Melanocyte of skin (primary cell): ENCODE data around the gene NUDT16L1. TPM values are rescaled to one million over a fixed set of nuclear protein-coding genes. Genes with fewer than 3 reads are reported as not detected.

Source experiments
- small RNA-seq, 2 donors: library from RNA; depleted of rRNA; stranded (forward); fragments of <200 nt; gene quantifications; one replicate each; pipeline ENCODE3, GENCODE V24; 2012
- total RNA-seq, 2 donors: library from RNA; depleted of rRNA; stranded (reverse); fragments of >200 nt; gene quantifications; 2 replicates each; pipeline ENCODE4 v1.2.3, GENCODE V29; 2012

Gene NUDT16L1
- 10 to 100 TPM; 21.3 TPM for total RNA-seq

GRCh38 chr16:4693296-4693955 is at the start of gene NUDT16L1:
NUDT16L1 (plus strand) TSS chr16:4693562; CDS start chr16:4693727, 165 bp downstream.

GRCh38 chr16:4734063-4734729 is 40.8 kb downstream of the NUDT16L1 start, which contains the start of the genes ANKS3 and DNAAF8:
ANKS3 (minus strand) TSS chr16:4734271; CDS start chr16:4730149, 4,122 bp downstream.
DNAAF8 (plus strand) TSS chr16:4734537; CDS start chr16:4736515, 1,978 bp downstream.

Small RNA genes within 50 kb of the gene (small RNA-seq; reads per million reads assigned to genes)
- 0 to 0.04 reads per million in 2 donors for gene MIR6769A

Other genes starting within 250 kb of the NUDT16L1 start
- gene NMRAL1, start 218.9 kb upstream of the NUDT16L1 start, total RNA-seq, result 100 to 1,000 TPM; 100 to 119 TPM
- 100 to 1,000 TPM in 1 of 2 donors, 10 to 100 TPM in 1; 60.6 to 105 TPM for gene HMOX2, start 217.2 kb upstream of the NUDT16L1 start, total RNA-seq
- 10 to 100 TPM in 1 of 2 donors, 1 to 10 TPM in 1; 8.7 to 14.1 TPM for gene CDIP1, start 154.8 kb upstream of the NUDT16L1 start, total RNA-seq
- gene C16orf96, start 137.2 kb upstream of the NUDT16L1 start, total RNA-seq, result not detected
- gene UBALD1, start 78.7 kb upstream of the NUDT16L1 start, total RNA-seq, result 10 to 100 TPM in 1 of 2 donors, 1 to 10 TPM in 1; 6.5 to 13.0 TPM
- 10 to 100 TPM; 49.0 to 76.4 TPM for gene MGRN1, start 68.7 kb upstream of the NUDT16L1 start, total RNA-seq
- 10 to 100 TPM; 12.7 to 14.5 TPM for gene ANKS3, start 40.7 kb downstream of the NUDT16L1 start, total RNA-seq
- under 1 TPM; under 0.01 to 0.33 TPM for gene DNAAF8, start 41.0 kb downstream of the NUDT16L1 start, total RNA-seq
- 10 to 100 TPM; 11.3 to 11.4 TPM for gene ZNF500, start 73.6 kb downstream of the NUDT16L1 start, total RNA-seq
- gene SEPTIN12, start 94.8 kb downstream of the NUDT16L1 start, total RNA-seq, result not detected
- not detected for gene SMIM22, start 101.8 kb downstream of the NUDT16L1 start, total RNA-seq
- 10 to 100 TPM; 12.7 to 17.3 TPM for gene ROGDI, start 109.1 kb downstream of the NUDT16L1 start, total RNA-seq
- 10 to 100 TPM; 39.6 to 48.6 TPM for gene GLYR1, start 153.7 kb downstream of the NUDT16L1 start, total RNA-seq
- 10 to 100 TPM; 26.6 to 29.9 TPM for gene UBN1, start 153.9 kb downstream of the NUDT16L1 start, total RNA-seq
- gene PPL, start 243.6 kb downstream of the NUDT16L1 start, total RNA-seq, result under 1 TPM; under 0.01 to 0.33 TPM